Adrenal gland (tissue), 5 donors: Measurements from ENCODE around the gene CPXM2.

Experiments
- CTCF ChIP-seq, 6 experiments: fragments of 450-650 bp in 4 of 6; fragments of 200-600 bp in 2 of 6; sonication (generic) in 1 of 6; IDR thresholded peaks; 1 replicate in 5 of 6; 2 replicates in 1 of 6; pipeline versions ENCODE4 v1.5.1 to v1.8.0; 2016 to 2021; ENCODE audit warnings: antibody characterized with exemption in 6 of 6, mild to moderate bottlenecking in 2 of 6, moderate library complexity in 1 of 6
- POLR2A ChIP-seq, 2 donors: fragments of 450-650 bp; IDR thresholded peaks; one replicate each; pipeline ENCODE4 v1.6.1; 2017; ENCODE audit warnings: antibody characterized with exemption in 2 of 2, mild to moderate bottlenecking in 2 of 2, moderate library complexity in 1 of 2
- donor health status: DM: no; HTN: no; CAD: no.

- TF ChIP-seq POLR2A (IDR thresholded peaks at IDR 0.05), result no peak
- TF ChIP-seq CTCF (IDR thresholded peaks at IDR 0.05), result no peak
Observed at GRCh38 chr10:123890756-123891143, 857 bp downstream of the CPXM2 start.
